Epithelial cell of proximal tubule (primary cell): ENCODE data around the gene SLC5A2. TPM values are rescaled to one million over a fixed set of nuclear protein-coding genes. Genes with fewer than 3 reads are reported as not detected.
"Not testable (repeated sequence)": the region's sequence is repeated elsewhere in the genome, so short reads cannot be mapped to it uniquely, and the experiment has no call there.

Experiments used
- DNase-seq: peaks from one replicate; pipeline ENCODE4 v3.0.0-alpha.2; 2011; ENCODE audit warnings: low read depth
- H3K4me3 ChIP-seq: 2 replicates; pipeline ENCODE4 v1.5.1; 2011; ENCODE audit warnings: low read depth, mild to moderate bottlenecking, low read length
- CTCF ChIP-seq: conservative IDR thresholded peaks from 2 replicates; pipeline ENCODE4 v1.5.1; 2012; ENCODE audit warnings: low read depth, mild to moderate bottlenecking, low read length
- total RNA-seq: library from RNA; depleted of rRNA; stranded (reverse); fragments of >200 nt; gene quantifications from 2 replicates; pipeline ENCODE4 v1.2.3, GENCODE V29; 2015

The SLC5A2 gene
- total RNA-seq, 1 donor from 2014 or later, result not detected

DNA sequence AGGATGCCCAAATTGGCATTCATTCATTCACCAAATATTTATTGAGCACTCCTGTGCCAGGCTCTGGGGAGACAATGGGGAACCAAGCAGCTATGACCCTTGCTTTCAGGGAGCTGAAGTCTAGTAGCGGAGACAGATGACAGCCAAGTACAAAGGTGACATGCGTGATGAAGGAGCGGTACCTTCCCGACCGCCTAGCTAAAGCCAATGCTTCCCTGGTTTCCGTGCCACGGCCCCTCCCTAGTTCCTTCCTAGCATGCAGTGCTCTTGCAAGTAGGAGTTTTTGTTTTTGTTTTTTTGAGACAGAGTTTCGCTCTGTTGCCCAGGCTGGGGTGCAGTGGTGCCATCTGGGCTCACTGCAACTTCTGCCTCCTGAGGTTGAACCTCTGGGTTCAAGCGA is 3.2 kb upstream of the SLC5A2 start:
- no peak for DNase-seq
- TF ChIP-seq CTCF, result no peak
- H3K4me3 ChIP-seq, result no peak overlapping the region

- TF ChIP-seq CTCF, result no peak
- no peak overlapping the region for H3K4me3 ChIP-seq
- no peak for DNase-seq
Measured at GRCh38 chr16:31480851-31481536, 1.9 kb upstream of the SLC5A2 start.

- not testable (repeated sequence) for DNase-seq, H3K4me3 ChIP-seq
Measured at GRCh38 chr16:31484048-31484447, 1.1 kb downstream of the SLC5A2 start.

- H3K4me3 ChIP-seq, result peak overlapping the region; percentile 15
- peak; percentile 39 for DNase-seq
- TF ChIP-seq CTCF, result no peak
Measured at GRCh38 chr16:31484491-31485171, 1.7 kb downstream of the SLC5A2 start.

DNA sequence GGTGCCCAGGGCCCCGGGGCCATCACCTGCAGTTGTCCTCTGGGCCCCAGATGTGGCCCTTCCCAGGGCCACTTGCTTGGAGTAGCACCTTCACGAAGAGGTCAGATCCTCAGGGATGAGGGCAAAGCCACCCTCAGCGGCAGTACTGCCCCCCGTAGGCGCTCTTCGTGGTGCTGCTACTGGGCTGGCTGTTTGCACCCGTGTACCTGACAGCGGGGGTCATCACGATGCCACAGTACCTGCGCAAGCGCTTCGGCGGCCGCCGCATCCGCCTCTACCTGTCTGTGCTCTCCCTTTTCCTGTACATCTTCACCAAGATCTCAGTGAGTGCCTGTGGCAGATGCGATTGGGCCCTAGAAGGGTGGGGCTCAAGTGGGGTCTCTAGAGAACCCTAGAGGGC is 2.6 kb downstream of the SLC5A2 start:
- DNase-seq, result no peak
- no peak overlapping the region for H3K4me3 ChIP-seq
- no peak for TF ChIP-seq CTCF

GRCh38 chr16:31486045-31486444 is 3.1 kb downstream of the SLC5A2 start:
- no peak for TF ChIP-seq CTCF
- no peak for DNase-seq
- no peak overlapping the region for H3K4me3 ChIP-seq

DNA sequence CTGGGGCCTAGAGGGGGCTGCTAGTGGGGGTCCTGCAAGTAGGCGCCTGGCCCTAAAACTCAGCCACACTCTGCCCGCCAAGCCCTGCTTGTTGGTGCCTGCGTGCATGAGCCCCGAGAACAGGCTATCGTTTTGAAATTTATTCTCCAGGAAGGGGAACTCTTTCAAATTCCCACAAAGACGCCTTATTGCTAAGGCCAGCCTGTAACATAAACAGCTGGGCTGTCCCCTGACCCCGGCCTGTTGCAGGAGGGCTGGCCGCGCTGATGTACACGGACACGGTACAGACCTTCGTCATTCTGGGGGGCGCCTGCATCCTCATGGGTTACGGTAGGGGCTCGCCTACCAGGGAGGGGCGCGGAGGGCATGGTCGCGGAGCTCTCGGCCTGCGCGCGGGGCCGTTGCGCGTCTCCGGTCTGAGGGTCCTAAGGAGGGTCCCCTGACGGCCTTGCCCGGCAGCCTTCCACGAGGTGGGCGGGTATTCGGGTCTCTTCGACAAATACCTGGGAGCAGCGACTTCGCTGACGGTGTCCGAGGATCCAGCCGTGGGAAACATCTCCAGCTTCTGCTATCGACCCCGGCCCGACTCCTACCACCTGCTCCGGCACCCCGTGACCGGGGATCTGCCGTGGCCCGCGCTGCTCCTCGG is 4.3 kb downstream of the SLC5A2 start:
- DNase-seq, result no peak
- peak overlapping the region; percentile 54 for H3K4me3 ChIP-seq

More for the DNA sequence above, 4.3 kb downstream of the SLC5A2 start:
- no peak for TF ChIP-seq CTCF
